Measurements from ENCODE around the gene PPT1. TPM values are rescaled to one million over a fixed set of nuclear protein-coding genes. Genes with fewer than 3 reads are reported as not detected.
A peak's percentile ranks its signal among the peaks of the same experiment; 100 is the strongest.

Gene PPT1
- total RNA-seq, 1 experiment from 2014 or later = 107 TPM

- TF ChIP-seq ZNF532 (CRISPR knock-in tag; IDR thresholded peaks at IDR 0.05; ENCODE audit: borderline replicate concordance) (no peak), ERG (CRISPR knock-in tag; IDR thresholded peaks at IDR 0.05) (no peak), NR2C2 (CRISPR knock-in tag; IDR thresholded peaks at IDR 0.05) (no peak), ZNF219 (CRISPR knock-in tag; IDR thresholded peaks at IDR 0.05; ENCODE audit: borderline replicate concordance) (no peak), SMAD3 (CRISPR knock-in tag; IDR thresholded peaks at IDR 0.05; ENCODE audit: borderline replicate concordance) (no peak), SOX15 (CRISPR knock-in tag; IDR thresholded peaks at IDR 0.05) (no peak), TP53 (CRISPR knock-in tag; IDR thresholded peaks at IDR 0.05) (no peak), CREB1 (CRISPR knock-in tag; IDR thresholded peaks at IDR 0.05) (no peak)
These were observed 55.6 kb downstream of the PPT1 start (continued) for GRCh38 chr1:40041466-40041838.

- peak within 1 kb of the TSS; percentile 97 for H3K27ac Mint-ChIP-seq
- no peaks in the 10 kb centered on the region for H3K27me3 Mint-ChIP-seq (ENCODE audit: low read depth)
- DNase-seq (ENCODE audit: low spot score) = peak; percentile 100
- peaks cover 20% of the 10 kb centered on the region for H3K36me3 Mint-ChIP-seq
- H3K4me1 Mint-ChIP-seq = peaks cover 32% of the 10 kb centered on the region
- peak within 1 kb of the TSS; percentile 95 for H3K4me3 Mint-ChIP-seq
- ChIA-PET POLR2A (interaction anchor here (0.6 to 1.4 kb wide), 5 partner anchors 59 to 982 kb away, joined by 3 to 8 read pairs (median 6); partner anchors contain the start of gene MFSD2A), CTCF (interaction anchor here (0.5 to 3.9 kb wide), 8 partner anchors 9 to 298 kb away, joined by 3 to 15 read pairs (median 4); partner anchors contain the start of gene MYCL)
- ATAC-seq = peak; percentile 91
- no peaks in the 10 kb centered on the region for H3K9me3 Mint-ChIP-seq
- no peak; the same call in 1 of the 2 replicates for TF ChIP-seq E2F5 (CRISPR knock-in tag; IDR thresholded peaks at IDR 0.05)
- no peak for TF ChIP-seq MAX (CRISPR knock-in tag; IDR thresholded peaks at IDR 0.05)
- TF ChIP-seq ZNF416 (CRISPR knock-in tag; IDR thresholded peaks at IDR 0.05) = 0 out of 2 replicates have a peak, but pooled peaks have one; percentile 18
- TF ChIP-seq MXD4 (CRISPR knock-in tag; IDR thresholded peaks at IDR 0.05; ENCODE audit: borderline replicate concordance) = no peak
- no peak for TF ChIP-seq IRF2 (CRISPR knock-in tag; IDR thresholded peaks at IDR 0.05; ENCODE audit: borderline replicate concordance, low read depth)
- TF ChIP-seq PREB (CRISPR knock-in tag; IDR thresholded peaks at IDR 0.05; ENCODE audit: borderline replicate concordance) = no peak
- TF ChIP-seq ZNF281 (CRISPR knock-in tag; IDR thresholded peaks at IDR 0.05) = no peak
- no peak for TF ChIP-seq JUN (CRISPR knock-in tag; IDR thresholded peaks at IDR 0.05)
- peak; percentile 7; the same call in 1 of the 2 replicates for TF ChIP-seq MYBL2 (CRISPR knock-in tag; IDR thresholded peaks at IDR 0.05)
- peak; percentile 55; the same call in 1 of the 2 replicates for TF ChIP-seq ETV6 (CRISPR knock-in tag; IDR thresholded peaks at IDR 0.05)
- TF ChIP-seq ATF2 (CRISPR knock-in tag; IDR thresholded peaks at IDR 0.05; ENCODE audit: borderline replicate concordance, low read depth) = no peak
These were observed 56.3 kb downstream of the PPT1 start, which contains the start of gene CAP1 for GRCh38 chr1:40040511-40041465. Gene CAP1 (plus strand): TSS chr1:40040729. CDS start chr1:40059347, 18,618 bp downstream.
